Medulla oblongata (tissue), 1 donor: ENCODE results near the gene SON.
A peak's percentile ranks its signal among the peaks of the same experiment; 100 is the strongest.
"Not testable (repeated sequence)": the region's sequence is repeated elsewhere in the genome, so short reads cannot be mapped to it uniquely, and the experiment has no call there.

Source experiments
- DNase-seq: peaks from one replicate; pipeline ENCODE4 v3.0.0-alpha.2; 2015; ENCODE audit errors: extremely low spot score

SON gene, protein sequence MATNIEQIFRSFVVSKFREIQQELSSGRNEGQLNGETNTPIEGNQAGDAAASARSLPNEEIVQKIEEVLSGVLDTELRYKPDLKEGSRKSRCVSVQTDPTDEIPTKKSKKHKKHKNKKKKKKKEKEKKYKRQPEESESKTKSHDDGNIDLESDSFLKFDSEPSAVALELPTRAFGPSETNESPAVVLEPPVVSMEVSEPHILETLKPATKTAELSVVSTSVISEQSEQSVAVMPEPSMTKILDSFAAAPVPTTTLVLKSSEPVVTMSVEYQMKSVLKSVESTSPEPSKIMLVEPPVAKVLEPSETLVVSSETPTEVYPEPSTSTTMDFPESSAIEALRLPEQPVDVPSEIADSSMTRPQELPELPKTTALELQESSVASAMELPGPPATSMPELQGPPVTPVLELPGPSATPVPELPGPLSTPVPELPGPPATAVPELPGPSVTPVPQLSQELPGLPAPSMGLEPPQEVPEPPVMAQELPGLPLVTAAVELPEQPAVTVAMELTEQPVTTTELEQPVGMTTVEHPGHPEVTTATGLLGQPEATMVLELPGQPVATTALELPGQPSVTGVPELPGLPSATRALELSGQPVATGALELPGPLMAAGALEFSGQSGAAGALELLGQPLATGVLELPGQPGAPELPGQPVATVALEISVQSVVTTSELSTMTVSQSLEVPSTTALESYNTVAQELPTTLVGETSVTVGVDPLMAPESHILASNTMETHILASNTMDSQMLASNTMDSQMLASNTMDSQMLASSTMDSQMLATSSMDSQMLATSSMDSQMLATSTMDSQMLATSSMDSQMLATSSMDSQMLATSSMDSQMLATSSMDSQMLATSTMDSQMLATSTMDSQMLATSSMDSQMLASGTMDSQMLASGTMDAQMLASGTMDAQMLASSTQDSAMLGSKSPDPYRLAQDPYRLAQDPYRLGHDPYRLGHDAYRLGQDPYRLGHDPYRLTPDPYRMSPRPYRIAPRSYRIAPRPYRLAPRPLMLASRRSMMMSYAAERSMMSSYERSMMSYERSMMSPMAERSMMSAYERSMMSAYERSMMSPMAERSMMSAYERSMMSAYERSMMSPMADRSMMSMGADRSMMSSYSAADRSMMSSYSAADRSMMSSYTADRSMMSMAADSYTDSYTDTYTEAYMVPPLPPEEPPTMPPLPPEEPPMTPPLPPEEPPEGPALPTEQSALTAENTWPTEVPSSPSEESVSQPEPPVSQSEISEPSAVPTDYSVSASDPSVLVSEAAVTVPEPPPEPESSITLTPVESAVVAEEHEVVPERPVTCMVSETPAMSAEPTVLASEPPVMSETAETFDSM (N-terminal part only)

DNA sequence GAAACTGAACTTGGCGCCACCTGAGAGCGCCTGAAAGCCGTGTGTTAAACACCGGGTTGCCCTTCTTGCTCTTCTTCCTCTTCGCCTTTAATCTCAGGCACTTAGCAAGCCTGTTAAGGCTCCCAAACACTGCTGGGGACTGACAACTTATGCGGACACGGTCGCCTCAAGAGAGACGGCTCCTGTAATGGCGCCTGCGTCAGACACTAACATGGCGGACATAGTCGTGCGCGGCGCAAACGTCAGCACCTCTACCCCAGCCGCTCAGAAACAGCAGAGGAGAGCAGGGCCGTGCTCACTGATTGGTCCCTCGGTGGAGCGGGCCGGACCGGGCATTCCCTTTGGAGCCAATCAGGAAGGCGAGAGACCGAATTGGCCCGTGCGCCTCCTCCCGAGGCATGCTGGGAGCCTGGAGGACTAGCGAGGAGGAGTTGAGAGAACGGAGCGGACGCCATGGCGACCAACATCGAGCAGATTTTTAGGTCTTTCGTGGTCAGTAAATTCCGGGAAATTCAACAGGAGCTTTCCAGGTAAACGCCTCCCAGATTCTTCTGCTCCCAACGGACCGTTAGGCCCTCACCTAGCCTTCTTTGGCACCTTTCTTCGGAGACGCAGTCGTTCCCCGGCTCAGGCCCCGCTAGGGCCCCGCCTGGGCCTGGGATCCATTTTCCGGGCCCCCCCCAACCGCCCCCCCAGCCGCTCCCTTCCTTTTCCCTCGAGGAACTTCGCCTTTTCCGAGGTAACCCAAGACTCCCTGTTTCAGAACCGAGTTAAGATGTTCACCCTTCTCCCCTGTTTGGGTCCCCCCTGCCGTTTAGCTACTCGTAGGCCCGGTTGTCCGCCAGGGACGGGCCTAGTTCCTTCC is at the start of gene SON:
TSS of gene SON (plus strand) at position 399 of the 865 bp plus-strand sequence. CDS start at position 454, 55 bp downstream.
- peak; percentile 99 for DNase-seq

DNA sequence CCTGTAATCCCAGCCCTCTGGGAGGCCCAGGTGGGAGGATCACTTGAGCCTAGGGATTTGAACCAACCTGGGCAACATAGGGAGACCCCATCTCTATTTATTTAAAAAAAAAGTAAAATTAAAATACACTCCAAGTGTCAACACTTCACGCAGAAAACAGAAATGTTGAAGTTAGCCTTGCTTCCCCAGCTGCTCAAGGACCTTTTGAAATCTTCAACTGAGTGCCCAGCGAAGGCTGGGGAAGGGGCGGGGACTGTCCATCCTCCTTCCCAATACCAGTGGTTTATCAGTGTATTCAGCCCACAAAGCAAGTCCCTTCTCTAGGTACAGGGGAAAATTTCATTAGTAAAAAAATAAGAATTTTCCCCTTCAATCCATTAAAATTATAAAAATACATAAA is 49.1 kb upstream of the SON start:
- DNase-seq: no peak

DNA sequence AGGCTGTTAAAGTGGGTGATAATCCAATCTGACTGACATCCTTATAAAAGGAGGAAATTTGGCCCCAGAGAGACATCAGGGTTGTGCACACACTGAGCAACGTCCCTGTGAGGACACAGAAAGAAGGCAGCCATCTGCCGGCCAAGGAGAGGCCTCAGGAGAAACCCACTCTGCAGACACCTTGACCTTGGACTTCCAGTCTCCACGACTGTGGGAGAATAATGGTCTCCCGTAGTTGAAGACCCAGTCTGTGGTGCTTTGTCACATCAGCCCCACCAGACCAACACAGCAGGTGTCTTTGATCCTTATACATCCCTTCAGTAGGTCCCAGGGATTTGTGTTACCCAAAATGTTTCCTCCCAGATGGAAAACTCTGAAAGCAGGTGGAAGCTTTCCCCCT is 47.1 kb upstream of the SON start:
- DNase-seq: no peak

DNA sequence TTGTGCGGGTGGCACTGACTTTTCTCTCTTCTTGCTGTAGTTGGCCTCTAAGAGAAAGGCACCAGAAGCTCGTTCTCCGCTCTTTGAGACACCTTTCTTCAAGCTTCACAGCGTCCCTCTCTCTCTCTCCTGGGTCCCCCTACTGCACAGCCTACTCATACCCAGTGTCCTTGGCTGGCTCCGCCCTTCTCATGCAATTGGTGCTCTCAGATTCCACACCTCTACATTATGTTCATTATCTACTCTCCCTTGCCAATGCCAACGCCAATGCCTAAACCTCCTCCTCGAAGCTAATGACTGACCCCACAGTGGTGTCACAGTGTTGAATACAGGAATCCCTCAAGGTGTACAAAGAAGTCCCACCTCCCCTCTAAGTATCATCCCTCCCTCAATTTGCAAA is 46.5 kb upstream of the SON start:
- no peak for DNase-seq

DNA sequence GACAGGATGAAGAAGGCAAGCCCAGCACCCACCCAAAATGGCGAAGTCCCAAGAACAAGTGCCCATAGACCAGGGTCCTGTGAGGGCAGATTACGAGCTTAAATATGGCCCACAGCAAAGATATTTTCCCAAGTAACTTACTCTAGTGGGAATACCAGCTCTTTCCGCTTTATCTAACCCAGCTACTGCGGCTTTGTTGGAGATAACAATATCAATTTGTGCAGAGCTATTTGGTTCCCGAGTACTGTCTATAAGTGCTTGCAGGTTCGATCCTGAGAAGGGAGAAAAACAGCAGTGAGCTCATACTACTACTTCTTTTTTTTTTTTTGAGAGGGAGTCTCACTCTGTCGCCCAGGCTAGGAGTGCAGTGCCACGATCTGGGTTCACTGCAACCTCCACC is 37.0 kb upstream of the SON start:
- no peak for DNase-seq

DNA sequence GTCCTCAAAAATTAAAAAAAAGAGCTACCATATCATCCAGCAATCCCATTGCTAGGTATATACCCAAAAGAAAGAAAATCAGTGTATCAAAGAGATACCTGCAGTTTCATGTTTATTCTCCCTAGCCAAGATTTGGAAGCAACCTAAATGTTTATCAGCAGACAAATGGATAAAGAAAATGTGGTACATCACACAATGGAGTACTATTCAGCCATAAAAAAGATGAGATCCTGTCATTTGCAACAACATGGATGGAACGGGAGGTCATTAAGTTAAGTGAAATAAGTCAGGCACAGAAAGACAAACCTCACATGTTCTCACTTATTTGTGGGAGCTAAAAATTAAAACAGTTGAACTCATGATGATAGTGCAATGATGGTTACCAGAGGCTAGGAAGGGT is 35.8 kb upstream of the SON start:
- not testable (repeated sequence) for DNase-seq

DNA sequence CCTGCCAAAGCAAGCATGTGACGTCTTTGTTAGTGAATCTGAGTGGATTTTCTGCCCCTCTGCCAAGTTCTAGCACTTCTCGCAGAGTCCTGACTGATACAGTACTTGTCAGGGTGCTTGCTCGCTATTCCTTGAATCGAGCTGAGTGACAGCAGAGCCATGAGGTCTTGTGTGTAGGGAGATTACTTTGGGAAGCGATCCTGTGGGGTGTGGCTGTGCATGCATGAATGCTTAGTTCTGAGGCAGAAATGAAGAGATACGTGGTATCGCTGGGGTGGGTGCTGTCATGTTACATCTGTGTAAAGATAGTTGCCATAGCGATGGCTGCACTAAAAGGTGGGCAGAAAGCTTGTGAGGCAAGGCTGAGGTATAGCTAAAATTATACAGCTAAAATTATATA is 32.0 kb upstream of the SON start:
- no peak for DNase-seq

DNA sequence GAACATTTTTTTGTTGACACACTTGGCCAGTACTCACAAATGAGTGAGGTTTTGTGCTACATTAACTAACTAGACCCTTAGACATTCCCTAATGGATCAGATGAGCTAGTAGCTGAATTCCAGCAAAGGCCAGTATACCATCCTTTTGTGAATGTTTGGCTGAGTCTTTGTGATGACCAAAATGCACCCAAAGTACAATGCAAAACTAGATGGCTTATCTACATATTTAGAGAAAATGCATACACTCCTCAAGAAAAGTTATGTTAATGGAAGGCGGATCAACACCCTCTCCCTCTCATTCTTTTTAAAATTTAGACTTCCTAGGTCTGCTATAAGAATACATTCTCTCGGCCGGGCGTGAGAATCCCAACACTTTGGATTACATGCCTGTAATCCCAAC is 31.2 kb upstream of the SON start:
- DNase-seq: no peak

DNA sequence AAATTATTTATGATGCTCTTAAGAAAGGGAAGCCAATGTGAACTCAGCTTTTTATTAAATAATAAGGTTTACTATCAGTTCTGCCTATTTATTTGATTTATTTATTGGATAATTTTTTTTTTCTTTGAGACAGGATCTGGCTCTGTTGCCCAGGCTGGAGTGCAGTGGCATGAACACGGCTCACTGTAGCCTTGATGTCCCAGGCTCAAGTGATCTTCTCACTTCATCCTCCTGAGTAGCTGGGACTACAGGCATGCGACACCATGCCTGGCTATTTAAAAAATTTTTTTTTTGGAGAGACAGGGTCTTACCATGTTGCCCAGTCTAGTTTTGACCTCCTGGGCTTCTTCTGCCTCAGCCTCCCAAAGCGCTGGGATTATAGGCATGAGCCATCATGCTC is 30.4 kb upstream of the SON start:
- DNase-seq: no peak

DNA sequence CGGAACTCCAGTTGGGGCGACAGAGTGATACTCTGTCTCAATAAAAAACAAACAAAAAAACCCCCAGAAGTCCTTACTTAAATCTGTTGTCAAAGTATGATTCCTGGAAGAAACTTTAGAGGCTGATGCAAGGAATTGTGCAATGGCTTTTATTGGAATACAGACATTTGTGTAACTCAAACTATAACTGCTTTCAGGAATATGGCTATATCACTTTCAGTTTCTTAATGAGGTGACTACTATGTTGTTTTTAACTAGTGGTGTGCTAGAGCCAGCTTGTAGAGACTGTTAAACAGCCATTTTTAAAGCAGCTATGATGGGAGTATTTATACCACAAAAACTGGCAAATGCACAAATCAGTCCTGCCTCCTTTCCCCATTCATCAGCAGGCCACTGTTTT is 28.6 kb upstream of the SON start:
- no peak for DNase-seq

DNA sequence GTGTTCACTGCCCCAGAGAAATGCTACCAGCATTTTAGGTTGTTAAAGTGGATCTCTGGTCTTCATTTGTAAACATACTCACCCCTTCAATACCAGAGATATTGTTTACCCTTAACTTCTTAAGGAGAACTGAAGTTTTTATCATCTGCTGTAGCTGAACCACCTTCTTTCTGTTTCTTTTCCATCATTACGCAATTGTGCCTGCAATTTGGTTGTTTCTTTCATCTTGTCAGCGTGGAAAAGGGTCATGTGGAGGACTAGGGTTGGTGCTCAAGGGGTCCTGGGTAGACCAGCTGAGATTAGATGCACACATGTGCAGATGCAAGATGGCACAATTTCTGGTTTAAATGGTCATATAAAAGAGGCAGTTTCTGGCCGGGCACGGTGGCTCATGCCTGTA is 23.9 kb upstream of the SON start:
- DNase-seq: no peak

DNA sequence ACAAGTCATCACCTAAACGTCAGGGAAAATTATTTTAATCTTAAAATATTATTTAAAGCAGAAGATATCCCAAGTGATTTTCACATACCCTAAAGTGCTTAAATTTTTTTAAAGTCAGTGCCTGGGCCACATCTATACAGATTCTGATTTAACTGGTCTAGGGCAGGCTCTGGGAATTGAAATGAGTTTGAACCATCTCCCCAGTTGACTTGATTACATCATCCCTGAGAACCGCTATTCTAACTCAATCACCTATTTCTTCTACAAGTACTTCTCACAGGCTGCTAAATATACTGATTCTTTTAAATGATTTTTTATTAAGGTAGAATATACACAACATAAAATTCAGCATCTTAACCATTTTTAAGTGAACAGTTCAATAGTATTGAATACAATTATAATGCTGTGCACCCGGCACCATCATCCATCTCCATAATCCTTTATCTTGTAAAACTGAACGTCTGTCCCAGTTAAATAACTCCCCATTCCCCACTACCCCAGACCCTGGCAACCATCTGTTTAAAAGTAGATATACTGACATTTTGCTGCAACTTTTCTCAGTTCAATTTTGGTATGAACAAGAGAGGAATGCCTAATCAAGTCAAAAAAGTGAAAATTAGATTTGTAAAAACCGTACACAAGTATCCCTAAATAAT is 20.4 kb upstream of the SON start:
- DNase-seq: no peak

DNA sequence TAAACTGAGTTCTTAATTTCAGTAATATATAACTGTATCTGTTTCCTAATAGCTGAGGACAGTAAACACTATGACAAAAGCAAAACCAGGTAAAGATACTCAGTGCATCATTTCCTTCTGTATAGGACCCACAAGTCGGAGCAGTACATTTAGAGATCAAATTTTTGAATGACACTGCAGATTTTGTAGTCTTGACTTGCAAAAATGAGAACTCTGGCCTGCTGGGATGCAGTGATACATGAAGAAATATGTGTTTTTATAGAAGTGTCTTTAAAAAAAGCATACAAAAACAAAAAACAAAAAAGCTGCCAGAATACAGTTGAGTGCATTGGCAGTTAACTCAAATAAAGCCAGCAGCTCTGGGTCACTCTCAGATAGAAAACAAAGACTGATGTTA is 19.9 kb upstream of the SON start:
- DNase-seq: no peak

DNA sequence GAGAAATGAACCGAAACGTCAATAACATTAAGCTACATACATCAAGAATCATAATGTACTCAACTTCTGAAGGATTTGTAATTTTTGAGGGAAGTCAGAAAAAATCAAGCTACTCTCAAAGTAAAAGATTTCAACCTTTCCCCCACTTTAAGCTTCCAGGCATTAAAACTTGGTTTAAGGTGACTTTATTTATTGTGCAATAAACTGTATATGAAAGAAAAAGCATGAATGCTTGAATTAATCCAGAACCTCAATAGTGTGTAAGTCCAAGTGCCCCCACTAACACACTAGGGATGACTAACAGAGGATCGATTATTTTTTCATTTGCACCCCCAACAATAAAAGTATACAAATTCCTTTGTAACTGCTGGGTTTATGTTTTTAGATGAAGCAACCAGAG is 11.8 kb upstream of the SON start:
- DNase-seq: no peak

DNA sequence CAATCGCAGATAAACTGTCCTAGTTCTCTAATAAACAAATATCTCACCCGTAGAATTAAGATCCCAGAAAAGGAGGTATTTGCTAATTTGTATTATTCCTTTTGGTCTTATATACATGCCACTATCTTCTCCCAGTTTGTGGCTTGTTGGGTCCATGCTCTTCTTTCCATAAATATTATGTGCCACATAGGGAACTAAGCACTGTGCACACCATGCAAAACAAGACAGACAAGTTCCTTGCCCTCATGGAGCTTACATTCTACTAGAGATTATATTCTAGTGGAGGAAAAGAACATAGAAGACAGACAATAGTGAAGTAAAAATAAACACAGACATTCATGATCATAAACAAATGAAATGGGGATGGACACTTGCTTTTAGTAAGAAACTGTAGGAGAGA is 5.6 kb upstream of the SON start:
- DNase-seq: no peak

DNA sequence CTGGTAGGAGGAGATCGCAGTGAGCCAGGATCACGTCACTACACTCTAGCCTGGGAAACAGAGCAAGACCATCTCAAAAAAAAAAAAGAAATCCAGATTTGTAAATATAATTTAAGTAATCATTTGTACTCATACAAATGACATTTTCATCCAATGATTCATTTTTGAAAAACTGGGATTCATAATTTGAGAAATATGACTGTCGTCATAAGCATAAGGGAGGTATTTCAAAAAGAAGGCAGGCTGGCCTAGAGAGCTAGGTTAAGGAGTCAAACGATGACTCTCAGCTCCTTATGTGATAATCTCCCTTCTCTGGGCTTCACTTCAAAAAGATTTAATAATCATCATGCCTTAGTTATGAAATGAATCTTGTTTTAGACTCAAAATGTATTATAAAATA is 3.2 kb upstream of the SON start:
- no peak for DNase-seq

DNA sequence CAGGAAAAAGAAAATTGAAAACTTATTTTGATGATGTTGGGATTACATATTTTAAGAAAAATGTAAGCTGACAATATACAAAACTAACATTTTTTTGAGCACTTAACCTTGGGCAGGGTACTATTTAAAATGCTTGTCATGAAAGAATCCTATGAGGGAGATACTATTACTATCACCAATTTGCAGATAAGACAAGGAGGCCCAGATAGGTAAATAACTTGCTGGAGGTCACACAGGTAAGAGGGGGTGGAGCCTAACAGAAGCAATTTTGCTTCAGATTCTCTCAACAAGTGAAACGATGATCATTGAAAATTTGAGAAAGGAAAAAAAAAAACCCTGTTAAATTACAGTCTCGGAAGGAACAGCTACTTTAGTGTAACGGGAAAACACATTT is 2.1 kb upstream of the SON start:
- no peak for DNase-seq

DNA sequence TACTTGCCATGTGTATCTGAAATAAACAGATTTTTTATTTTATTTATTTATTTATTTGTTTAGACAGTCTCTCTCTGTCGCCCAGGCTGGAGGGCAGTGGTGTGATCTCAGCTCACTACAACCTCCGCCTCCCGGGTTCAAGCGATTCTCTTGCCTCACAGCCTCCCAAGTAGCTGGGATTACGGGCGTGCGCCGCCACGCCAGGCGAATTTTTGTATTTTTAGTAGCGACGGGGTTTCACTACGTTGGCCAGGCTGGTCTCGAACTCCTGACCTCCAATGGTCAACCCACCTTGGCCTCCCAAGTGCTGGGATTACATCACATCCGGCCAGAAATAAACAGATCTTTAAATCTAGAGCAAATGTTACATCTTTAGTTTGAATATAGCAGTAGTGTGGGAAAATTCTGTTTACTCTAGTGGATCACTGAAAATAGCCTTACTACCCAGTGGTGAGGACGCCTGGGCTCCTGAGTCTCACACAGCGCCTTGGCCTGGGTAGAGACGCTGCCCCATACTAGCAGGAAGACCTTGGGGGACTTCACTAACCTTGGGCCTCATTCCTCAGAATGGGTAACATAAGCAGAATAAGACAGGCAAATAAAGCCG is 1.6 kb upstream of the SON start:
- DNase-seq: no peak

DNA sequence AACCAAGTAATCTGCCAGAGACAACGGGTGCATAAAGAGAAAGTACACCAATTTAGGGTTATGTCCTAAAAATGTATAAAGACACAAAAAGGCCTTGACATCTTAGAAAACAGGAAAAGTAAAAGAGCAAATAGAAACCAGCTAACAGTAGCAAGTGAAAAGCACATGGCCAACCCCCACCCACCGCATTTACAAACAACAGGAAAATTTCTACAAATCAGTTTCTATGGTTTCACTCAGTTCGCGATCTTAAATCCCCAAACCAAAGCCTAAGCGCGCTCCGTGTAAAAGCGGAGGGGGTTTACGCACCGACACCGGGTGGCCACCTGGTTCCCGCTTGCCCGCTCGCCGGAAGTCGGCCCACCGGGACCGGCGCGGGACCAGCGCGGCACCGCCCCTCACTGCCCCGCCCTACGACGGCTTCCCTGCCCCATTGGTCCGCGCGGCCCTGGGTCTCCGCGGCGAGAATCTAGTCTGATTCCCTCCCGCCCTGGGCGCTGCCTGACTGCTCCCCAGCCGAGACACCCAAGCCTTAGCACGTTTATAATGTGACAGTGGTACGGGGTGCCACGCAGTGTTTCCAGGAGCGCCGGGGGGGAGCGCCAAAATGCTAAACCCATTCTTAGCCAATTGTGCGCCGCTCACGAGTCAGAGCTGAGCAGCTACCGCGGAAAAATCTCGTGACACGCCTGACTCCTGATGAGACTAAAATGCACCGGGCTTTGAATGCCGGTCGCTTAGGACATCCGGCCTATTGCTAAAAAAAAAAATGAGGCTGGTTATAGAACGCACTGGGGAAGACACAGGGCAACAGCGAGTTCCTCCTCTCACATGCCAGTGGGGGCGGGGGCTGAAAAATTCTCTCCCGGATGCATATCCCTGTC is 840 bp upstream of the SON start, which contains the start of gene GART:
TSS of gene GART (minus strand) at position 362 of the 884 bp plus-strand sequence. CDS start 2,802 bp downstream, outside the sequence.
- peak; percentile 80 for DNase-seq
